Erythroblast (primary cell): ENCODE results near the gene PTPRT.

ENCODE experiments used
- GATA1 ChIP-seq: IDR thresholded peaks from 2 replicates; pipeline ENCODE4 v1.6.1; 2011; ENCODE audit warnings: low read depth, mild to moderate bottlenecking, control low read depth, low read length, moderate library complexity
- POLR2A ChIP-seq: IDR thresholded peaks from 2 replicates; pipeline ENCODE4 v1.6.1; 2011; ENCODE audit warnings: mild to moderate bottlenecking, low read length

DNA sequence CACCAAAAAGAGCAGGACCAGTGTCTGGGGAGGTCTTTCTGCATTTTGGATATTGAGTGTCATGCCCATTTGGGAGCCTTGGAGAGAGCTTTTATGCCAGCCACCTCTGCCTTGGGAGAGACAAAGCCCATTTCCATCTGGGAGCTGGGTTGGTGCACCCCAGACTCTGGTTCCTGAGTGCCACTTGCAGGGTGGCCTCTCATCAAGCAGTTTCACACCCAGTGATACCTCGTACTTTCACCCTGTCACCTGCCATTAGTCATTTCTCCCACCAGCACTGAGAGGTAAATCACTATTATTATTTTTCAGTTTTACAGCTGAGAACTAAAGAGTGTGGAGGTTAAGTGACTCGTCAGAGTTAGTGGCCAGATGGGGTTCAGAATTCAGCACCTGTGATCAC is 94.7 kb downstream of the PTPRT start:
- TF ChIP-seq POLR2A (no peak), GATA1 (no peak)
